HS-5 (cell line): ENCODE results near the gene TREH.
"Not testable (repeated sequence)": the region's sequence is repeated elsewhere in the genome, so short reads cannot be mapped to it uniquely, and the experiment has no call there.

Experiments used
- DNase-seq: peaks from one replicate; pipeline ENCODE4 v3.0.0-alpha.2; 2012; ENCODE audit warnings: low read depth

TREH gene

GRCh38 chr11:118628432-118628831 lies 51.0 kb downstream of the TREH start:
- no peak for DNase-seq

- no peak for DNase-seq
Observed at GRCh38 chr11:118628031-118628430, 51.4 kb downstream of the TREH start.

- no peak for DNase-seq
Observed at GRCh38 chr11:118627566-118627965, 51.9 kb downstream of the TREH start.

- no peak for DNase-seq
Observed at GRCh38 chr11:118625976-118626375, 53.5 kb downstream of the TREH start.

GRCh38 chr11:118625036-118625690 lies 54.3 kb downstream of the TREH start:
- no peak for DNase-seq

- DNase-seq = no peak
Observed at GRCh38 chr11:118623269-118623655, 56.2 kb downstream of the TREH start.

GRCh38 chr11:118622376-118623268 lies 56.8 kb downstream of the TREH start:
- DNase-seq = no peak

GRCh38 chr11:118621784-118622375 lies 57.6 kb downstream of the TREH start:
- no peak for DNase-seq

- DNase-seq = no peak
Observed at GRCh38 chr11:118621071-118621783, 58.2 kb downstream of the TREH start.

- DNase-seq = no peak
Observed at GRCh38 chr11:118620529-118621070, 58.9 kb downstream of the TREH start.

GRCh38 chr11:118619444-118620197 lies 59.8 kb downstream of the TREH start:
- DNase-seq = peak; percentile 81

- DNase-seq = no peak
Observed at GRCh38 chr11:118618991-118619375, 60.5 kb downstream of the TREH start.

GRCh38 chr11:118618115-118618990 lies 61.1 kb downstream of the TREH start:
- DNase-seq = no peak

GRCh38 chr11:118615976-118616371 lies 63.5 kb downstream of the TREH start:
- no peak for DNase-seq

- DNase-seq = no peak
Observed at GRCh38 chr11:118615282-118615975, 64.0 kb downstream of the TREH start.

GRCh38 chr11:118614511-118614910 lies 64.9 kb downstream of the TREH start:
- DNase-seq = no peak

- no peak for DNase-seq
Observed at GRCh38 chr11:118612378-118612777, 67.1 kb downstream of the TREH start.

- not testable (repeated sequence) for DNase-seq
Observed at GRCh38 chr11:118611433-118611795, 68.0 kb downstream of the TREH start.

- DNase-seq = no peak
Observed at GRCh38 chr11:118610773-118611432, 68.5 kb downstream of the TREH start.
